ENCODE data around the gene NMRK2. TPM values are rescaled to one million over a fixed set of nuclear protein-coding genes. Genes with fewer than 3 reads are reported as not detected.
"Not testable (repeated sequence)": the region's sequence is repeated elsewhere in the genome, so short reads cannot be mapped to it uniquely, and the experiment has no call there.

Gene NMRK2
- total RNA-seq, 2 donors from 2014 or later = 0.27 TPM; not detected in 1

- Histone ChIP-seq H3K4me3 (peak overlapping the region; percentile 15), H3K4me1 (peaks cover 22% of the 10 kb centered on the region), H3K27ac (peak overlapping the region; percentile 89), H3K36me3 (no peaks in the 10 kb centered on the region), H3K9me3 (no peaks in the 10 kb centered on the region), H3K9ac (ENCODE audit: low read depth in 2 of 2, low read length in 2 of 2) (peak overlapping the region; percentile 16 to 70), H3K27me3 (no peaks in the 10 kb centered on the region)
- peak; percentile 92 for DNase-seq
- intact Hi-C loops (cut with DNase I) = no loop called here
- no peak for TF ChIP-seq CTCF (IDR thresholded peaks at IDR 0.05)
Observed at GRCh38 chr19:3966051-3967017, 33.5 kb downstream of the NMRK2 start.

- Histone ChIP-seq H3K27ac (peak overlapping the region; percentile 89), H3K9ac (ENCODE audit: low read depth in 2 of 2, low read length in 2 of 2) (peak overlapping the region in 1 of 2 donors; percentile 92), H3K4me1 (peaks cover 22% of the 10 kb centered on the region)
- intact Hi-C loops (cut with DNase I); H3K4me3 ChIP-seq; H3K36me3 ChIP-seq; DNase-seq; H3K9me3 ChIP-seq; H3K27me3 ChIP-seq: not testable (repeated sequence)
Observed at GRCh38 chr19:3967983-3968382, 35.1 kb downstream of the NMRK2 start.

GRCh38 chr19:3968556-3969434 lies 35.9 kb downstream of the NMRK2 start:
- Histone ChIP-seq H3K9me3 (no peaks in the 10 kb centered on the region), H3K9ac (ENCODE audit: low read depth in 2 of 2, low read length in 2 of 2) (peak overlapping the region; percentile 92 to 99), H3K27me3 (no peaks in the 10 kb centered on the region), H3K36me3 (no peaks in the 10 kb centered on the region), H3K27ac (peak overlapping the region; percentile 89), H3K4me1 (peaks cover 22% of the 10 kb centered on the region), H3K4me3 (no peak overlapping the region)
- no peak for TF ChIP-seq CTCF (IDR thresholded peaks at IDR 0.05)
- peak; percentile 84 for DNase-seq
- intact Hi-C loops (cut with DNase I) = no loop called here

GRCh38 chr19:3969435-3970312 lies 36.8 kb downstream of the NMRK2 start:
- Histone ChIP-seq H3K27ac (peak overlapping the region; percentile 89), H3K9ac (ENCODE audit: low read depth in 2 of 2, low read length in 2 of 2) (peak overlapping the region; percentile 92 to 99), H3K4me3 (peak overlapping the region; percentile 77), H3K4me1 (peaks cover 22% of the 10 kb centered on the region), H3K36me3 (no peaks in the 10 kb centered on the region), H3K27me3 (no peaks in the 10 kb centered on the region), H3K9me3 (no peaks in the 10 kb centered on the region)
- no peak for TF ChIP-seq CTCF (IDR thresholded peaks at IDR 0.05)
- DNase-seq = no peak
- intact Hi-C loops (cut with DNase I) = no loop called here

- H3K27me3 ChIP-seq = no peaks in the 10 kb centered on the region
- no peaks in the 10 kb centered on the region for H3K36me3 ChIP-seq
- peak overlapping the region; percentile 89 for H3K27ac ChIP-seq
- H3K4me1 ChIP-seq = peaks cover 22% of the 10 kb centered on the region
- H3K4me3 ChIP-seq = peak overlapping the region; percentile 77
- peak overlapping the region; percentile 92 to 99 for H3K9ac ChIP-seq (ENCODE audit: low read depth in 2 of 2, low read length in 2 of 2)
- TF ChIP-seq CTCF (IDR thresholded peaks at IDR 0.05) = no peak
- intact Hi-C loops (cut with DNase I) = no loop called here
- DNase-seq = no peak
- H3K9me3 ChIP-seq = no peaks in the 10 kb centered on the region
Observed at GRCh38 chr19:3970313-3970807, 37.5 kb downstream of the NMRK2 start.

Measured in colonic mucosa (tissue), 4 donors.